K562 (cell line): ENCODE measurements around the gene CSNK1G3. TPM values are rescaled to one million over a fixed set of nuclear protein-coding genes. Genes with fewer than 3 reads are reported as not detected.

Source experiments
- ATAC-seq: fragments of 200-7000 bp; cut with Tn5 transposase; 3 replicates; pipeline ENCODE4 v1.9.1; 2020; ENCODE audit warnings: moderate library complexity
- BruUV-seq: library from RNA; stranded (reverse); fragments of 400-500 nt; replicated peaks from 2 replicates; lab custom pipeline; 2021; lab: Mats Ljungman, UMichigan
- CTCF ChIA-PET: fragments of 300-600 bp; formaldehyde crosslinking; extraction: SDS; loops from one replicate; lab custom pipeline; 2021; ENCODE audit warnings: low intra/inter-chr PET ratio; lab: Yijun Ruan, JAX
- POLR2A ChIA-PET: fragments of 300-600, 350-650 bp; sonication (Branson Sonifier 250); formaldehyde crosslinking; extraction: SDS; loops from one replicate; lab custom pipeline; 2021; ENCODE audit warnings: antibody characterized with exemption, inconsistent platforms; lab: Yijun Ruan, JAX
- DNase-seq, 4 experiments: peaks; one replicate each; pipeline versions ENCODE4 v3.0.0 to v3.0.0-alpha.2; 2011 to 2018; ENCODE audit warnings: low spot score in 3 of 4, mixed read lengths in 3 of 4; ENCODE audit errors: extremely low read depth in 1 of 4
- FAIRE-seq: peaks from 2 replicates; lab custom pipeline; 2011; peaks lifted over from hg19 to GRCh38; lab: Jason Lieb, UNC
- H2AFZ ChIP-seq: 2 replicates; pipeline ENCODE4 v1.6.0; 2011; ENCODE audit warnings: low read depth, low read length, control low read depth, inconsistent platforms
- H3K27ac ChIP-seq: fragments of 200-600 bp; 3 replicates; pipeline ENCODE4 v1.8.0; 2011; ENCODE audit warnings: low read depth, mild to moderate bottlenecking, control low read depth, inconsistent platforms, low read length, moderate library complexity, mixed read lengths; ENCODE audit errors: extremely low read depth
- H3K27me3 ChIP-seq, 2 experiments: fragments of 300-600 bp in 1 of 2; 2 replicates in 1 of 2; 3 replicates in 1 of 2; pipeline versions ENCODE4 v1.6.0 to v1.8.0; 2011; ENCODE audit warnings: inconsistent platforms in 2 of 2, low read length in 2 of 2, mild to moderate bottlenecking in 1 of 2, mixed read lengths in 1 of 2, moderate library complexity in 1 of 2; ENCODE audit not compliant: control insufficient read depth in 2 of 2, insufficient read depth in 2 of 2
- H3K36me3 ChIP-seq: fragments of 300-600 bp; 3 replicates; pipeline ENCODE4 v1.8.0; 2011; ENCODE audit warnings: mild to moderate bottlenecking, low read length, inconsistent platforms; ENCODE audit not compliant: control insufficient read depth, insufficient read depth
- H3K4me1 ChIP-seq, 2 experiments: fragments of 200-600 bp in 1 of 2; replicated peaks in 1 of 2; 2 replicates in 1 of 2; 3 replicates in 1 of 2; pipeline versions ENCODE4 v1.5.1 to v1.8.0; 2011; ENCODE audit warnings: inconsistent platforms in 2 of 2, low read length in 2 of 2, mild to moderate bottlenecking in 1 of 2, mixed read lengths in 1 of 2, moderate library complexity in 1 of 2; ENCODE audit not compliant: control insufficient read depth in 2 of 2, insufficient read depth in 2 of 2
- H3K4me2 ChIP-seq: 2 replicates; pipeline ENCODE4 v1.6.1; 2011; ENCODE audit warnings: low read length, control low read depth, inconsistent platforms, mixed read lengths; ENCODE audit not compliant: insufficient read depth
- H3K4me3 ChIP-seq: fragments of 200-600 bp; sonication (generic), shearing (Covaris generic); 2 replicates; pipeline ENCODE4 v1.5.1; 2016; ENCODE audit warnings: control low read depth, inconsistent platforms
- H3K79me2 ChIP-seq: fragments of 200-600 bp; 3 replicates; pipeline ENCODE4 v1.8.0; 2011; ENCODE audit warnings: low read length, inconsistent platforms; ENCODE audit not compliant: control insufficient read depth, insufficient read depth
- H3K9ac ChIP-seq, 2 experiments: 2 replicates each; pipeline versions ENCODE4 v1.6.0 to v1.6.1; 2011; ENCODE audit warnings: low read depth in 2 of 2, low read length in 2 of 2, control low read depth in 1 of 2, inconsistent platforms in 1 of 2, mild to moderate bottlenecking in 1 of 2, mixed read lengths in 1 of 2; ENCODE audit not compliant: insufficient read depth in 1 of 2
- H3K9me1 ChIP-seq: one replicate; pipeline ENCODE4 v1.6.0; 2011; ENCODE audit warnings: inconsistent platforms, mild to moderate bottlenecking, low read length, moderate library complexity; ENCODE audit not compliant: control insufficient read depth, insufficient read depth
- H3K9me3 ChIP-seq: replicated peaks from 2 replicates; pipeline ENCODE4 v1.5.1; 2011; ENCODE audit warnings: low read depth, low read length, inconsistent platforms; ENCODE audit not compliant: control insufficient read depth, insufficient read depth
- H4K20me1 ChIP-seq: replicated peaks from 2 replicates; pipeline ENCODE4 v1.6.1; 2011; ENCODE audit warnings: low read length, inconsistent platforms, mixed read lengths; ENCODE audit not compliant: control insufficient read depth, insufficient read depth
- BCOR ChIP-seq: fragments of 450-650 bp; IDR thresholded peaks from 2 replicates; pipeline ENCODE4 v1.6.1; 2016
- EGR1 ChIP-seq: fragments of 450-650 bp; conservative IDR thresholded peaks from 2 replicates; pipeline ENCODE4 v1.6.1; 2017; ENCODE audit warnings: mild to moderate bottlenecking
- ESRRB ChIP-seq: fragments of 250-450 bp; sonication (Bioruptor Pico); IDR thresholded peaks from 2 replicates; pipeline ENCODE4 v1.5.0; 2020; ENCODE audit warnings: mild to moderate bottlenecking, moderate library complexity, borderline replicate concordance
- EWSR1 ChIP-seq: fragments of 450-650 bp; IDR thresholded peaks from 2 replicates; pipeline ENCODE4 v1.6.1; 2018; ENCODE audit warnings: borderline replicate concordance, mild to moderate bottlenecking, low read depth, moderate library complexity; ENCODE audit not compliant: partially characterized antibody
- GTF2B ChIP-seq: IDR thresholded peaks from 2 replicates; pipeline ENCODE4 v1.6.1; 2011; ENCODE audit not compliant: insufficient read length; ENCODE audit errors: extremely low read depth
- ILK ChIP-seq: fragments of 450-650 bp; IDR thresholded peaks from 2 replicates; pipeline ENCODE4 v1.6.1; 2016; ENCODE audit warnings: missing genetic modification characterization, low read depth, mild to moderate bottlenecking, missing compliant biosample characterization, moderate library complexity, borderline replicate concordance
- JUN ChIP-seq, 2 experiments: sonication (generic) in 1 of 2; formaldehyde crosslinking in 1 of 2; IDR thresholded peaks; 2 replicates each; pipeline versions ENCODE4 v1.6.1 to v1.8.0; 2012 to 2022; ENCODE audit warnings: borderline replicate concordance in 2 of 2, mild to moderate bottlenecking in 2 of 2, improper control_type of control experiment in 1 of 2, low read depth in 1 of 2, low read length in 1 of 2, missing genetic modification reagents in 1 of 2
- MTF1 ChIP-seq: fragments of 250-450 bp; sonication (Bioruptor Pico); IDR thresholded peaks from 2 replicates; pipeline ENCODE4 v1.9.0; 2021; ENCODE audit warnings: moderate library complexity, mild to moderate bottlenecking, inconsistent platforms, borderline replicate concordance
- MXI1 ChIP-seq: IDR thresholded peaks from 2 replicates; pipeline ENCODE4 v1.6.1; 2011; ENCODE audit warnings: low read depth, mild to moderate bottlenecking, improper control_type of control experiment, low read length
- PURB ChIP-seq: sonication (generic); formaldehyde crosslinking; IDR thresholded peaks from 2 replicates; pipeline ENCODE4 v1.9.0; 2021; ENCODE audit warnings: low read depth, mild to moderate bottlenecking, missing genetic modification reagents
- RBM22 ChIP-seq: fragments of 200-400 bp; formaldehyde crosslinking; IDR thresholded peaks from 2 replicates; pipeline ENCODE4 v1.6.1; 2018; ENCODE audit warnings: low read length, low read depth; ENCODE audit not compliant: poor library complexity, severe bottlenecking
- SNRNP70 ChIP-seq: fragments of 200-400 bp; formaldehyde crosslinking; optimal IDR thresholded peaks from 2 replicates; pipeline ENCODE3; 2017; ENCODE audit warnings: low read depth, low read length
- ZBTB17 ChIP-seq: fragments of 450-650 bp; formaldehyde crosslinking; IDR thresholded peaks from 2 replicates; pipeline ENCODE4 v1.4.0; 2020; ENCODE audit warnings: mild to moderate bottlenecking
- ZNF12 ChIP-seq: sonication (generic); formaldehyde crosslinking; IDR thresholded peaks from 2 replicates; pipeline ENCODE4 v1.4.0; 2020; ENCODE audit warnings: mild to moderate bottlenecking, missing genetic modification reagents
- ZNF277 ChIP-seq: fragments of 250-450 bp; sonication (Bioruptor Pico); IDR thresholded peaks from 2 replicates; pipeline ENCODE4 v1.8.0; 2022; ENCODE audit warnings: inconsistent platforms, mild to moderate bottlenecking, moderate library complexity, borderline replicate concordance
- ZNF324 ChIP-seq: fragments of 250-450 bp; sonication (Bioruptor Pico); IDR thresholded peaks from 2 replicates; pipeline ENCODE4 v1.4.0; 2020; ENCODE audit warnings: mild to moderate bottlenecking
- ZNF431 ChIP-seq: sonication (generic); formaldehyde crosslinking; IDR thresholded peaks from 2 replicates; pipeline ENCODE4 v1.8.0; 2022; ENCODE audit warnings: mild to moderate bottlenecking, missing genetic modification reagents
- ZNF586 ChIP-seq: fragments of 450-650 bp; formaldehyde crosslinking; conservative IDR thresholded peaks from 2 replicates; pipeline ENCODE4 v1.4.0; 2020; ENCODE audit warnings: mild to moderate bottlenecking, moderate library complexity
- WGBS: fragments of 100-300 bp; shearing (Covaris generic); methylation state at CpG from one replicate; pipeline ENCODE4 v1.1.6; 2016; ENCODE audit warnings: low coverage, mixed read lengths; ENCODE audit not compliant: insufficient coverage; ENCODE audit errors: missing lambda C conversion rate; 5-methylcytosine and 5-hydroxymethylcytosine counted together
- in situ Hi-C: fragments of 300-500 bp; cut with MboI; formaldehyde crosslinking; loops from 4 replicates; pipeline ENCODE4 v1.15.0; 2018; ENCODE audit warnings: inconsistent platforms, mixed read lengths
- intact Hi-C: fragments of 100-400 bp; cut with micrococcal nuclease; formaldehyde crosslinking; loops from 2 replicates; pipeline ENCODE4 v1.14.2; 2022
- polyA plus RNA-seq, 8 experiments: library from polyadenylated mRNA; depleted of rRNA in 4 of 8; stranded (reverse) in 5 of 8; unstranded in 3 of 8; fragments of >200 nt; fragmentation: Nextera tagmentation in 2 of 8; fragmentation: Illumina TruSeq in 1 of 8; extraction: Ambion mirVana in 2 of 8; extraction: Trizol in 1 of 8; gene quantifications; 2 replicates each; pipeline versions ENCODE4 v1.2.1 to v1.2.3, GENCODE V29; 2011 to 2014; ENCODE audit warnings: inconsistent platforms in 1 of 8, missing spikeins in 1 of 8
- total RNA-seq, 7 experiments: library from RNA; depleted of rRNA in 6 of 7; stranded (reverse); fragments of >200 nt in 6 of 7; fragmentation: Illumina TruSeq in 2 of 7; extraction: Trizol in 2 of 7; gene quantifications; 2 replicates each; pipeline versions ENCODE4 v1.2.1 to v1.2.3, GENCODE V29; 2011 to 2021; ENCODE audit warnings: low replicate concordance in 1 of 7

CSNK1G3 gene
- total and polyA plus RNA-seq, 9 of the 15 experiments (the other 6 are each of a cell fraction or from before 2014, with no cell fraction given) = 8.3 to 27.6 (median 16.5) TPM

- TF ChIP-seq ZNF586 (no peak), PURB (no peak)
These were observed 127.3 kb downstream of the CSNK1G3 start (continued) for GRCh38 chr5:123639244-123639643.

- CTCF ChIA-PET = no interaction called here
- DNase-seq (no peak), FAIRE-seq (no peak), ATAC-seq (no peak)
- intact Hi-C loops (no loop called here), in situ Hi-C loops (no loop called here)
- no peaks in the 10 kb centered on the region for H3K27me3 ChIP-seq
- no peak overlapping the region for H3K4me2 ChIP-seq
- no peaks in the 10 kb centered on the region for H3K9me1 ChIP-seq
- 0% methylated on average over 1 of the region's 1 CpG for WGBS
- no peaks in the 10 kb centered on the region for H3K36me3 ChIP-seq
- H3K79me2 ChIP-seq = no peaks in the 10 kb centered on the region
- H3K4me3 ChIP-seq = no peak overlapping the region
- POLR2A ChIA-PET = no interaction called here
- no peak overlapping the region for H3K9ac ChIP-seq
- no peaks in the 10 kb centered on the region for H4K20me1 ChIP-seq
- no peak overlapping the region for H2AFZ ChIP-seq
- no peaks in the 10 kb centered on the region for H3K4me1 ChIP-seq
- no peaks in the 10 kb centered on the region for H3K9me3 ChIP-seq
- no TSS peak for BruUV-seq
- no peak for TF ChIP-seq ILK (tag)
- no peak for TF ChIP-seq MXI1
- no peak for TF ChIP-seq SNRNP70
- no peak for TF ChIP-seq EWSR1
- TF ChIP-seq ESRRB (CRISPR knock-in tag) = no peak
- no peak for TF ChIP-seq ZNF277
- no peak for TF ChIP-seq BCOR
- no peak for TF ChIP-seq ZNF324
- no peak for TF ChIP-seq JUN (IDR thresholded peaks at IDR 0.05; ENCODE audit: borderline replicate concordance, low read depth, low read length)
- no peak for TF ChIP-seq JUN (CRISPR knock-in tag; IDR thresholded peaks at IDR 0.05; ENCODE audit: borderline replicate concordance)
- no peak for TF ChIP-seq ZBTB17
- no peak for TF ChIP-seq ZNF12 (CRISPR knock-in tag)
- no peak for TF ChIP-seq RBM22
- TF ChIP-seq EGR1 = no peak
- no peak for TF ChIP-seq MTF1
- no peak for TF ChIP-seq GTF2B
- no peak for TF ChIP-seq ZNF431 (CRISPR knock-in tag)
- H3K27ac ChIP-seq = no peak overlapping the region
These were observed 133.1 kb downstream of the CSNK1G3 start for GRCh38 chr5:123645024-123645603.
